Liver (tissue), 3 donors: ENCODE results near the gene AMPH.

Source experiments
- CTCF ChIP-seq: fragments of 150-350 bp; IDR thresholded peaks from 2 replicates; pipeline ENCODE4 v1.5.1; 2017; ENCODE audit warnings: improper control_type of control experiment, low read depth, low read length; ENCODE audit not compliant: missing input control
- EGR1 ChIP-seq, 2 donors: IDR thresholded peaks; 2 replicates each; pipeline ENCODE4 v1.6.1; 2016 to 2018; ENCODE audit warnings: antibody characterized with exemption in 2 of 2, low read depth in 2 of 2
- MAX ChIP-seq: IDR thresholded peaks from 2 replicates; pipeline ENCODE4 v1.6.1; 2016; ENCODE audit warnings: antibody characterized with exemption
- RAD21 ChIP-seq, 2 donors: IDR thresholded peaks; 2 replicates each; pipeline ENCODE4 v1.6.1; 2016; ENCODE audit warnings: antibody characterized with exemption in 2 of 2, mild to moderate bottlenecking in 2 of 2
- REST ChIP-seq: IDR thresholded peaks from 2 replicates; pipeline ENCODE4 v1.6.1; 2016; ENCODE audit warnings: antibody characterized with exemption, mild to moderate bottlenecking
- SP1 ChIP-seq: IDR thresholded peaks from 2 replicates; pipeline ENCODE4 v1.6.1; 2018; ENCODE audit warnings: antibody characterized with exemption, mild to moderate bottlenecking
- YY1 ChIP-seq: IDR thresholded peaks from 2 replicates; pipeline ENCODE4 v1.6.1; 2016; ENCODE audit warnings: antibody characterized with exemption, mild to moderate bottlenecking
- TF ChIP-seq, protein P1 (sequence below): IDR thresholded peaks from 2 replicates; pipeline ENCODE4 v1.6.1; 2016; ENCODE audit warnings: antibody characterized with exemption
- TF ChIP-seq, protein P2 (sequence below): IDR thresholded peaks from 2 replicates; pipeline ENCODE4 v1.6.1; 2016; ENCODE audit warnings: antibody characterized with exemption
- donor health status: healthy.
- donor health status: healthy.

- TF ChIP-seq RAD21 (IDR thresholded peaks at IDR 0.05): no peak
- no peak for TF ChIP-seq CTCF
- TF ChIP-seq MAX: no peak
- TF ChIP-seq, protein P1, sequence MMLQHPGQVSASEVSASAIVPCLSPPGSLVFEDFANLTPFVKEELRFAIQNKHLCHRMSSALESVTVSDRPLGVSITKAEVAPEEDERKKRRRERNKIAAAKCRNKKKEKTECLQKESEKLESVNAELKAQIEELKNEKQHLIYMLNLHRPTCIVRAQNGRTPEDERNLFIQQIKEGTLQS: no peak
- TF ChIP-seq SP1: no peak
- TF ChIP-seq EGR1 (IDR thresholded peaks at IDR 0.05; ENCODE audit: low read depth in 2 of 2): no peak
- TF ChIP-seq, protein P2, sequence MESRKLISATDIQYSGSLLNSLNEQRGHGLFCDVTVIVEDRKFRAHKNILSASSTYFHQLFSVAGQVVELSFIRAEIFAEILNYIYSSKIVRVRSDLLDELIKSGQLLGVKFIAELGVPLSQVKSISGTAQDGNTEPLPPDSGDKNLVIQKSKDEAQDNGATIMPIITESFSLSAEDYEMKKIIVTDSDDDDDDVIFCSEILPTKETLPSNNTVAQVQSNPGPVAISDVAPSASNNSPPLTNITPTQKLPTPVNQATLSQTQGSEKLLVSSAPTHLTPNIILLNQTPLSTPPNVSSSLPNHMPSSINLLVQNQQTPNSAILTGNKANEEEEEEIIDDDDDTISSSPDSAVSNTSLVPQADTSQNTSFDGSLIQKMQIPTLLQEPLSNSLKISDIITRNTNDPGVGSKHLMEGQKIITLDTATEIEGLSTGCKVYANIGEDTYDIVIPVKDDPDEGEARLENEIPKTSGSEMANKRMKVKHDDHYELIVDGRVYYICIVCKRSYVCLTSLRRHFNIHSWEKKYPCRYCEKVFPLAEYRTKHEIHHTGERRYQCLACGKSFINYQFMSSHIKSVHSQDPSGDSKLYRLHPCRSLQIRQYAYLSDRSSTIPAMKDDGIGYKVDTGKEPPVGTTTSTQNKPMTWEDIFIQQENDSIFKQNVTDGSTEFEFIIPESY: no peak
- no peak for TF ChIP-seq YY1
- no peak for TF ChIP-seq REST
These were observed 36.2 kb downstream of the AMPH start for GRCh38 chr7:38594949-38595348.
